GM10266 (cell line): ENCODE results near the gene COX6B2.

Experiments
- DNase-seq: peaks from one replicate; pipeline ENCODE4 v3.0.0; 2012; ENCODE audit errors: extremely low spot score
- CTCF ChIP-seq: IDR thresholded peaks from 2 replicates; pipeline ENCODE4 v1.5.1; 2012; ENCODE audit warnings: mild to moderate bottlenecking, low read depth; ENCODE audit not compliant: control insufficient read depth, insufficient read depth; ENCODE audit errors: missing control alignments

Gene COX6B2

GRCh38 chr19:55370305-55370988 lies 15.9 kb upstream of the COX6B2 start, which contains the start of gene IL11:
IL11 (minus strand) TSS chr19:55370463; CDS start chr19:55370310, 153 bp downstream.
- DNase-seq = no peak
- no peak for TF ChIP-seq CTCF

GRCh38 chr19:55369653-55370304 lies 15.3 kb upstream of the COX6B2 start:
- no peak for TF ChIP-seq CTCF
- DNase-seq = peak; percentile 78

GRCh38 chr19:55368701-55369563 lies 14.4 kb upstream of the COX6B2 start:
- no peak for TF ChIP-seq CTCF
- peak; percentile 76 for DNase-seq

GRCh38 chr19:55368106-55368505 lies 13.6 kb upstream of the COX6B2 start:
- DNase-seq = no peak
- TF ChIP-seq CTCF = no peak

- DNase-seq = no peak
- TF ChIP-seq CTCF = no peak
Observed at GRCh38 chr19:55366790-55367189, 12.3 kb upstream of the COX6B2 start.

GRCh38 chr19:55365964-55366363 lies 11.4 kb upstream of the COX6B2 start:
- DNase-seq = no peak
- no peak for TF ChIP-seq CTCF

- DNase-seq = no peak
- no peak for TF ChIP-seq CTCF
Observed at GRCh38 chr19:55365245-55365644, 10.7 kb upstream of the COX6B2 start.
